Astrocyte (in vitro differentiated cells and primary cell): Measurements from ENCODE around the gene GMPR. TPM values are rescaled to one million over a fixed set of nuclear protein-coding genes. Genes with fewer than 3 reads are reported as not detected.

Source experiments
- DNase-seq: peaks from one replicate; pipeline ENCODE4 v3.0.0-alpha.2; 2010; ENCODE audit warnings: low read depth
- FAIRE-seq: peaks from 2 replicates; lab custom pipeline; 2011; peaks lifted over from hg19 to GRCh38; lab: Jason Lieb, UNC
- H2AFZ ChIP-seq: 2 replicates; pipeline ENCODE4 v1.6.0; 2012; ENCODE audit warnings: low read depth, low read length, inconsistent platforms
- H3K27ac ChIP-seq: 2 replicates; pipeline ENCODE4 v1.5.1; 2011; ENCODE audit warnings: low read depth, low read length, inconsistent platforms
- H3K27me3 ChIP-seq: 2 replicates; pipeline ENCODE4 v1.6.0; 2011; ENCODE audit warnings: low read length, inconsistent platforms; ENCODE audit not compliant: insufficient read depth
- H3K36me3 ChIP-seq: 2 replicates; pipeline ENCODE4 v1.5.1; 2011; ENCODE audit warnings: low read length, inconsistent platforms; ENCODE audit not compliant: insufficient read depth
- H3K4me1 ChIP-seq: 2 replicates; pipeline ENCODE4 v1.5.1; 2011; ENCODE audit warnings: low read length, inconsistent platforms; ENCODE audit not compliant: insufficient read depth
- H3K4me2 ChIP-seq: 2 replicates; pipeline ENCODE4 v1.6.0; 2012; ENCODE audit warnings: low read length, inconsistent platforms
- H3K4me3 ChIP-seq: 2 replicates; pipeline ENCODE4 v1.5.1; 2011; ENCODE audit warnings: low read depth, mild to moderate bottlenecking, low read length, inconsistent platforms; ENCODE audit not compliant: insufficient read depth
- H3K79me2 ChIP-seq: 2 replicates; pipeline ENCODE4 v1.6.0; 2012; ENCODE audit warnings: mild to moderate bottlenecking, low read length, inconsistent platforms; ENCODE audit not compliant: insufficient read depth
- H3K9ac ChIP-seq: 2 replicates; pipeline ENCODE4 v1.6.0; 2012; ENCODE audit warnings: mild to moderate bottlenecking, low read length, inconsistent platforms
- H3K9me3 ChIP-seq: 2 replicates; pipeline ENCODE4 v1.5.1; 2012; ENCODE audit warnings: low read depth, mild to moderate bottlenecking, low read length, inconsistent platforms; ENCODE audit not compliant: insufficient read depth
- H4K20me1 ChIP-seq: 2 replicates; pipeline ENCODE4 v1.6.0; 2012; ENCODE audit warnings: low read length, inconsistent platforms; ENCODE audit not compliant: insufficient read depth
- H3K27ac Mint-ChIP-seq: one replicate; pipeline ENCODE4 v1.8.0; 2021; ENCODE audit warnings: mild to moderate bottlenecking, mixed read lengths; ENCODE audit not compliant: unreplicated experiment
- H3K27me3 Mint-ChIP-seq: one replicate; pipeline ENCODE4 v1.8.0; 2021; ENCODE audit warnings: low read depth, mixed read lengths; ENCODE audit not compliant: unreplicated experiment
- H3K36me3 Mint-ChIP-seq: one replicate; pipeline ENCODE4 v1.8.0; 2021; ENCODE audit warnings: low read depth, mixed read lengths; ENCODE audit not compliant: unreplicated experiment
- H3K4me1 Mint-ChIP-seq: one replicate; pipeline ENCODE4 v1.8.0; 2021; ENCODE audit warnings: low read depth, mixed read lengths; ENCODE audit not compliant: unreplicated experiment
- H3K4me3 Mint-ChIP-seq: one replicate; pipeline ENCODE4 v1.8.0; 2021; ENCODE audit warnings: mild to moderate bottlenecking, moderate library complexity, mixed read lengths; ENCODE audit not compliant: unreplicated experiment
- H3K9me3 Mint-ChIP-seq: one replicate; pipeline ENCODE4 v1.8.0; 2021; ENCODE audit warnings: mild to moderate bottlenecking, mixed read lengths; ENCODE audit not compliant: unreplicated experiment
- CTCF ChIP-seq: IDR thresholded peaks from 2 replicates; pipeline ENCODE4 v1.5.1; 2011; ENCODE audit warnings: low read depth, mild to moderate bottlenecking, inconsistent platforms, low read length, moderate library complexity; ENCODE audit not compliant: insufficient read depth
- EZH2 ChIP-seq: IDR thresholded peaks from 2 replicates; pipeline ENCODE4 v1.6.1; 2012; ENCODE audit warnings: mild to moderate bottlenecking, low read length, inconsistent platforms; ENCODE audit not compliant: insufficient read depth
- total RNA-seq: library from RNA; stranded (reverse); gene quantifications from 2 replicates; pipeline ENCODE4 v1.2.1, GENCODE V29; 2021

Gene GMPR
- total RNA-seq, 1 donor from 2014 or later: 2.0 TPM

- Mint-ChIP-seq H3K27ac (no peak overlapping the region), H3K36me3 (peaks cover 14% of the 10 kb centered on the region), H3K4me1 (peaks cover 1% of the 10 kb centered on the region), H3K4me3 (no peak overlapping the region), H3K27me3 (peaks cover 4% of the 10 kb centered on the region), H3K9me3 (peaks cover 5% of the 10 kb centered on the region)
- no peak overlapping the region for H3K9ac ChIP-seq
- no peaks in the 10 kb centered on the region for H3K36me3 ChIP-seq
- TF ChIP-seq EZH2 (no peak), CTCF (no peak)
- H3K27ac ChIP-seq: no peak overlapping the region
- H3K9me3 ChIP-seq: no peaks in the 10 kb centered on the region
- DNase-seq: no peak
- no peaks in the 10 kb centered on the region for H4K20me1 ChIP-seq
- no peaks in the 10 kb centered on the region for H3K79me2 ChIP-seq
- no peak for FAIRE-seq
- H3K4me2 ChIP-seq: no peak overlapping the region
- no peaks in the 10 kb centered on the region for H3K4me1 ChIP-seq
- no peak overlapping the region for H3K4me3 ChIP-seq
- H2AFZ ChIP-seq: no peak overlapping the region
- no peaks in the 10 kb centered on the region for H3K27me3 ChIP-seq
Measured at GRCh38 chr6:16292942-16293341, 54.6 kb downstream of the GMPR start.

- DNase-seq: no peak
- no peak for TF ChIP-seq CTCF
- TF ChIP-seq EZH2: no peak
Measured at GRCh38 chr6:16294371-16294770, 56.0 kb downstream of the GMPR start.

GRCh38 chr6:16295060-16295459 lies 56.7 kb downstream of the GMPR start:
- TF ChIP-seq CTCF (no peak), EZH2 (no peak)
- H3K9ac ChIP-seq: no peak overlapping the region
- DNase-seq: no peak
- no peaks in the 10 kb centered on the region for H3K4me1 ChIP-seq
- no peak overlapping the region for H3K27ac ChIP-seq
- peaks cover 19% of the 10 kb centered on the region for H3K36me3 Mint-ChIP-seq
- no peak overlapping the region for H3K4me3 ChIP-seq
- no peak overlapping the region for H3K27ac Mint-ChIP-seq
- peaks cover 5% of the 10 kb centered on the region for H3K9me3 Mint-ChIP-seq
- H3K4me3 Mint-ChIP-seq: no peak overlapping the region
- H3K27me3 ChIP-seq: no peaks in the 10 kb centered on the region
- no peaks in the 10 kb centered on the region for H3K9me3 ChIP-seq
- no peak overlapping the region for H2AFZ ChIP-seq
- peaks cover 4% of the 10 kb centered on the region for H3K27me3 Mint-ChIP-seq
- H4K20me1 ChIP-seq: peaks cover 4% of the 10 kb centered on the region
- H3K4me1 Mint-ChIP-seq: no peaks in the 10 kb centered on the region
- H3K79me2 ChIP-seq: no peaks in the 10 kb centered on the region
- no peaks in the 10 kb centered on the region for H3K36me3 ChIP-seq
- no peak overlapping the region for H3K4me2 ChIP-seq
- no peak for FAIRE-seq

More at GRCh38 chr6:16294371-16294770, 56.0 kb downstream of the GMPR start:
- Histone ChIP-seq H3K9me3 (no peaks in the 10 kb centered on the region), H4K20me1 (peaks cover 2% of the 10 kb centered on the region), H3K27me3 (no peaks in the 10 kb centered on the region), H3K9ac (no peak overlapping the region), H2AFZ (no peak overlapping the region), H3K4me3 (no peak overlapping the region), H3K79me2 (no peaks in the 10 kb centered on the region), H3K27ac (no peak overlapping the region), H3K4me1 (no peaks in the 10 kb centered on the region), H3K4me2 (no peak overlapping the region), H3K36me3 (no peaks in the 10 kb centered on the region)
- Mint-ChIP-seq H3K4me3 (no peak overlapping the region), H3K4me1 (peaks cover 1% of the 10 kb centered on the region), H3K9me3 (peaks cover 5% of the 10 kb centered on the region), H3K27me3 (peaks cover 4% of the 10 kb centered on the region), H3K36me3 (peaks cover 21% of the 10 kb centered on the region), H3K27ac (no peak overlapping the region)
- FAIRE-seq: no peak
